Gastrocnemius medialis (tissue), 4 donors: ENCODE measurements around the gene TUBA3D. TPM values are rescaled to one million over a fixed set of nuclear protein-coding genes. Genes with fewer than 3 reads are reported as not detected.

Experiments used
- microRNA-seq, 2 donors: library from miRNA; unstranded; fragments of <30 nt; microRNA quantifications; one replicate each; pipeline ENCODE4, GENCODE V29; 2016; ENCODE audit warnings: borderline replicate concordance in 2 of 2
- total RNA-seq, 4 donors: library from RNA; depleted of rRNA; stranded (reverse); fragments of >200 nt; gene quantifications; one replicate each; pipeline versions ENCODE4 v1.1.0 to v1.2.3, GENCODE V29; 2016

TUBA3D gene
- total RNA-seq, 4 donors from 2014 or later, result 1.4 TPM; not detected in 3

Small RNA genes lying within 50 kb of the gene (microRNA-seq; reads per million reads assigned to microRNA genes)
- gene MIR4784, result 0 reads per million in 2 donors

Other genes starting within 250 kb of the TUBA3D start
- gene RAB6D, start 112.0 kb upstream of the TUBA3D start, total RNA-seq, result not detected
- gene MZT2A, start 16.3 kb downstream of the TUBA3D start, total RNA-seq, result 10 to 100 TPM; 24.2 to 36.1 (median 32.3) TPM
- gene CCDC74A, start 51.8 kb downstream of the TUBA3D start, total RNA-seq, result under 1 TPM in 3 of 4 donors, not detected in 1; 0.24 to 0.46 (median 0.36) TPM